Activated CD8-positive, alpha-beta T cell treated with anti-CD3 and anti-CD28 coated beads for 36 hours (primary cell): Measurements from ENCODE around the gene METTL22. TPM values are rescaled to one million over a fixed set of nuclear protein-coding genes. Genes with fewer than 3 reads are reported as not detected.

Experiments used
- ATAC-seq: fragments of 200-7000 bp; cut with Tn5 transposase; one replicate; pipeline ENCODE4 v1.10.0; 2021; ENCODE audit warnings: mild to moderate bottlenecking, moderate library complexity
- CTCF ChIA-PET: fragments of 350-600 bp; sonication (Branson Sonifier 250); formaldehyde crosslinking; loops from one replicate; lab custom pipeline; 2021; ENCODE audit warnings: antibody characterized with exemption; lab: Charles Lee
- POLR2A ChIA-PET: fragments of 350-600 bp; sonication (Branson Sonifier 250); formaldehyde crosslinking; loops from one replicate; lab custom pipeline; 2021; ENCODE audit warnings: antibody characterized with exemption; lab: Charles Lee
- DNase-seq: peaks from one replicate; pipeline ENCODE4 v3.0.0-alpha.2; 2020
- H3K27ac Mint-ChIP-seq: one replicate; pipeline ENCODE4 v1.8.0; 2021; ENCODE audit warnings: mild to moderate bottlenecking, mixed read lengths
- H3K27me3 Mint-ChIP-seq: one replicate; pipeline ENCODE4 v1.8.0; 2021; ENCODE audit warnings: mixed read lengths
- H3K36me3 Mint-ChIP-seq: one replicate; pipeline ENCODE4 v1.8.0; 2021; ENCODE audit warnings: low read depth, mixed read lengths
- H3K4me1 Mint-ChIP-seq: one replicate; pipeline ENCODE4 v1.8.0; 2021; ENCODE audit warnings: low read depth, mixed read lengths
- H3K4me3 Mint-ChIP-seq: one replicate; pipeline ENCODE4 v1.8.0; 2021; ENCODE audit warnings: mild to moderate bottlenecking, moderate library complexity, mixed read lengths
- H3K9me3 Mint-ChIP-seq: one replicate; pipeline ENCODE4 v1.8.0; 2021; ENCODE audit warnings: mixed read lengths
- CTCF ChIP-seq: fragments of 200-600 bp; IDR thresholded peaks from one replicate; pipeline ENCODE4 v1.8.0; 2022; ENCODE audit warnings: antibody characterized with exemption, mild to moderate bottlenecking
- intact Hi-C: fragments of 100-400 bp; cut with micrococcal nuclease; formaldehyde crosslinking; loops from one replicate; pipeline ENCODE4 v1.10.0; 2022
- total RNA-seq, 2 experiments: library from RNA; stranded (reverse); gene quantifications; one replicate each; pipeline ENCODE4 v1.2.3, GENCODE V29; 2021

METTL22 gene
- total RNA-seq, 2 experiments from 2014 or later: 31.7 to 31.9 TPM

GRCh38 chr16:8583199-8583598, 38.3 kb upstream of the METTL22 start:
- ATAC-seq: no peak
- Mint-ChIP-seq H3K27me3 (peaks cover 28% of the 10 kb centered on the region), H3K9me3 (no peaks in the 10 kb centered on the region), H3K36me3 (no peaks in the 10 kb centered on the region), H3K4me1 (peaks cover 2% of the 10 kb centered on the region), H3K4me3 (no peak overlapping the region), H3K27ac (no peak overlapping the region)
- POLR2A ChIA-PET: no interaction called here
- CTCF ChIA-PET: no interaction called here
- intact Hi-C loops: no loop called here
- DNase-seq: no peak
- TF ChIP-seq CTCF: no peak

DNA sequence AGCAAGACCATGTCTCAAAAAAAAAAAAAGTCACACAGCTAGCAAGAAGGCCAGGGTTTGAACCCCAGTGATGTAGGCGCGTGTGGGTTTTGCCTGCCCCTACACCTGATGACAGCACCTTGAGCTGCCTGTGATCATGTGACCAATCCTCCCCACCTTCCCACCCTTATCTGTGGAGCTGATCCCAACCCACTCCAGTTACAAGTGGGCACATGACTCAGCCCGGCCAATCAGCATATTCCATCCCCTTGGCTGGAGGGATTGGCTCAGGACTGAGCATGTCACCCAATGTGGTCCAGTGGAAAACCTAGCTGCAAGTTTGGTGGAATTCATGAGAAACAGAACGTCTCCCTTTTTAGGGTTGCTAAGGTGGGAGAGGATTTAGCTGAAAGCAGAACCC, 37.8 kb upstream of the METTL22 start:
- ChIA-PET CTCF (interaction anchor here (1.4 to 2.0 kb wide), 2 partner anchors 10 to 38 kb away, joined by 3 to 6 read pairs; no protein-coding TSS in a partner anchor), POLR2A (no interaction called here)
- Mint-ChIP-seq H3K36me3 (no peaks in the 10 kb centered on the region), H3K4me1 (peaks cover 2% of the 10 kb centered on the region), H3K9me3 (no peaks in the 10 kb centered on the region), H3K27me3 (peaks cover 32% of the 10 kb centered on the region), H3K4me3 (no peak overlapping the region), H3K27ac (no peak overlapping the region)
- no peak for DNase-seq
- intact Hi-C loops: no loop called here
- no peak for ATAC-seq
- no peak for TF ChIP-seq CTCF

DNA sequence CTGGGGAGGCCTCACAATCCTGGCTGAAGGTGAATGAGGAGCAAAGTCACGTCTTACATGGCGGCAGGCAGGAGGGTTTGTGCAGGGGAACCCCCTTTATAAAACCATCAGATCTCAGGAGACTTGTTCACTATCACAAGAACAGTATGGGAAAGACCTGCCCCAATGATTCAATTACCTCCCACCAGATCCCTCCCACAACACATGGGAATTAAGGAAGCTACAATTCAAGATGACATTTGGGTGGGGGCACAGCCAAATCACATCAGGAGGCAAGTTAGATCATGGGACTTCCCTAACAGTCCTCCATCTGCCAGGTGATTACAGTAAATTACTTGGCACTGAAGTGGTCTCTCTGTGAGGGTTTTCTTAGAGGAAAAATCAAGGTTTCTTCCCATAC, 36.5 kb upstream of the METTL22 start:
- TF ChIP-seq CTCF: no peak
- Mint-ChIP-seq H3K36me3 (no peaks in the 10 kb centered on the region), H3K27me3 (peaks cover 39% of the 10 kb centered on the region)

GRCh38 chr16:8585857-8586256, 35.6 kb upstream of the METTL22 start:
- Mint-ChIP-seq H3K27me3 (peaks cover 41% of the 10 kb centered on the region), H3K4me3 (no peak overlapping the region), H3K4me1 (peaks cover 5% of the 10 kb centered on the region), H3K36me3 (no peaks in the 10 kb centered on the region), H3K9me3 (no peaks in the 10 kb centered on the region), H3K27ac (no peak overlapping the region)
- intact Hi-C loops: no loop called here
- no peak for TF ChIP-seq CTCF
- ATAC-seq: no peak
- no peak for DNase-seq
- CTCF ChIA-PET: no interaction called here
- POLR2A ChIA-PET: no interaction called here

More for the DNA sequence above, 36.5 kb upstream of the METTL22 start:
- DNase-seq: no peak
- Mint-ChIP-seq H3K27ac (no peak overlapping the region), H3K9me3 (no peaks in the 10 kb centered on the region), H3K4me3 (no peak overlapping the region), H3K4me1 (peaks cover 4% of the 10 kb centered on the region)
- intact Hi-C loops: no loop called here
- ATAC-seq: no peak
- ChIA-PET POLR2A (no interaction called here), CTCF (interaction anchor here (1.4 to 2.0 kb wide), 2 partner anchors 12 to 37 kb away, joined by 3 to 6 read pairs; no protein-coding TSS in a partner anchor)

DNA sequence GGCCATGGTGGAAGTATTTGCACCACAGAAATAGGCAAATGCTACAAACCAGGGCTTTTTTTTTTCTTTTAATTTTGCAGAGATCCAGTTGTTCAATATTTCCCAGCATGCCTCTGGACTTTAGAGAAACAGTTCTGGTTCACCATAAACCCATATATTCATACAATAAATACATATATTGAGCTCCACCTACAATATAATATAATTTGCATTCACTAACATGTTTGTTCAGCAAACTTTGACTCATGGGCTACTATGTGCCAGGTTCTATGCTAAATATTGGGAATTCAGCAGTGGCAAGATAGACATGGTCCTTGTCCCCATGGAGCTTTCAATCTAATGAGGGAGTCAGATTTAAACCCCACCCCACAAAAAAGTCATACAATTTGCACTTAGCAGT, 34.4 kb upstream of the METTL22 start:
- Mint-ChIP-seq H3K27ac (no peak overlapping the region), H3K9me3 (no peaks in the 10 kb centered on the region), H3K27me3 (peaks cover 38% of the 10 kb centered on the region), H3K4me1 (peaks cover 2% of the 10 kb centered on the region), H3K36me3 (no peaks in the 10 kb centered on the region), H3K4me3 (no peak overlapping the region)
- TF ChIP-seq CTCF: no peak
- CTCF ChIA-PET: no interaction called here
- DNase-seq: no peak
- POLR2A ChIA-PET: interaction anchor here (0.6 kb wide), 1 partner anchor 39 kb away, joined by 3 read pairs; no protein-coding TSS in a partner anchor
- ATAC-seq: no peak
- intact Hi-C loops: no loop called here
